Measurements from ENCODE around the gene ARL5C. TPM values are rescaled to one million over a fixed set of nuclear protein-coding genes. Genes with fewer than 3 reads are reported as not detected.

Gene ARL5C
- total RNA-seq, 1 experiment from 2014 or later = not detected

GRCh38 chr17:39175695-39176093, 9.7 kb upstream of the ARL5C start:
- peaks cover 46% of the 10 kb centered on the region for H3K4me1 ChIP-seq (ENCODE audit: low read length)
- H3K9me3 ChIP-seq (ENCODE audit: low read length) = no peaks in the 10 kb centered on the region
- peaks cover 10% of the 10 kb centered on the region; the same call in 1 of the 2 replicates for H3K36me3 ChIP-seq (ENCODE audit: insufficient read depth, low read length)
- no peaks in the 10 kb centered on the region for H3K79me2 ChIP-seq (ENCODE audit: low read length)
- H3K4me3 ChIP-seq (ENCODE audit: low read length) = no peak overlapping the region; the same call in 1 of the 2 replicates
- no peak overlapping the region for H2AFZ ChIP-seq (ENCODE audit: low read length)
- H3K4me2 ChIP-seq (ENCODE audit: low read depth, low read length, poor library complexity, severe bottlenecking) = peak overlapping the region; percentile 50
- peak overlapping the region; percentile 80 for H3K27ac ChIP-seq (ENCODE audit: low read length)
- peaks cover 9% of the 10 kb centered on the region; the same call in 1 of the 2 replicates for H4K20me1 ChIP-seq (ENCODE audit: insufficient read depth, low read depth, low read length)
- peak overlapping the region; percentile 32 for H3K9ac ChIP-seq (ENCODE audit: low read length)
- peak; percentile 75 for DNase-seq
- no peaks in the 10 kb centered on the region for H3K9me2 ChIP-seq (replicated peaks; ENCODE audit: insufficient read depth, low read length)
- no peaks in the 10 kb centered on the region for H3K27me3 ChIP-seq (ENCODE audit: low read length)

GRCh38 chr17:39174920-39175694, 9.1 kb upstream of the ARL5C start:
- DNase-seq = peak; percentile 93
- no peak overlapping the region for H3K4me3 ChIP-seq (ENCODE audit: low read length)
- H3K4me2 ChIP-seq (ENCODE audit: low read depth, low read length, poor library complexity, severe bottlenecking) = peak overlapping the region; percentile 50
- no peaks in the 10 kb centered on the region for H3K79me2 ChIP-seq (ENCODE audit: low read length)
- H3K27ac ChIP-seq (ENCODE audit: low read length) = peak overlapping the region; percentile 80
- H3K36me3 ChIP-seq (ENCODE audit: insufficient read depth, low read length) = peaks cover 10% of the 10 kb centered on the region; the same call in 1 of the 2 replicates
- H4K20me1 ChIP-seq (ENCODE audit: insufficient read depth, low read depth, low read length) = peaks cover 9% of the 10 kb centered on the region; the same call in 1 of the 2 replicates
- peak overlapping the region; percentile 32 for H3K9ac ChIP-seq (ENCODE audit: low read length)
- H2AFZ ChIP-seq (ENCODE audit: low read length) = no peak overlapping the region
- no peaks in the 10 kb centered on the region for H3K9me3 ChIP-seq (ENCODE audit: low read length)
- peaks cover 46% of the 10 kb centered on the region for H3K4me1 ChIP-seq (ENCODE audit: low read length)
- no peaks in the 10 kb centered on the region for H3K27me3 ChIP-seq (ENCODE audit: low read length)
- no peaks in the 10 kb centered on the region for H3K9me2 ChIP-seq (replicated peaks; ENCODE audit: insufficient read depth, low read length)

- H3K79me2 ChIP-seq (ENCODE audit: low read length) = no peaks in the 10 kb centered on the region
- no peak overlapping the region for H3K27ac ChIP-seq (ENCODE audit: low read length)
- H3K4me2 ChIP-seq (ENCODE audit: low read depth, low read length, poor library complexity, severe bottlenecking) = peak overlapping the region; percentile 15
- no peaks in the 10 kb centered on the region for H3K27me3 ChIP-seq (ENCODE audit: low read length)
- peaks cover 46% of the 10 kb centered on the region for H3K4me1 ChIP-seq (ENCODE audit: low read length)
- DNase-seq = peak; percentile 43
- H3K9me3 ChIP-seq (ENCODE audit: low read length) = no peaks in the 10 kb centered on the region
- peaks cover 10% of the 10 kb centered on the region; the same call in 1 of the 2 replicates for H3K36me3 ChIP-seq (ENCODE audit: insufficient read depth, low read length)
- no peaks in the 10 kb centered on the region for H3K9me2 ChIP-seq (replicated peaks; ENCODE audit: insufficient read depth, low read length)
- H3K9ac ChIP-seq (ENCODE audit: low read length) = no peak overlapping the region
- H2AFZ ChIP-seq (ENCODE audit: low read length) = no peak overlapping the region
- H4K20me1 ChIP-seq (ENCODE audit: insufficient read depth, low read depth, low read length) = peaks cover 9% of the 10 kb centered on the region; the same call in 1 of the 2 replicates
- no peak overlapping the region for H3K4me3 ChIP-seq (ENCODE audit: low read length)
These were observed 7.7 kb upstream of the ARL5C start for GRCh38 chr17:39173526-39174274.

- Histone ChIP-seq H3K9me2 (replicated peaks; ENCODE audit: insufficient read depth, low read length) (no peaks in the 10 kb centered on the region), H3K79me2 (ENCODE audit: low read length) (no peaks in the 10 kb centered on the region), H3K27me3 (ENCODE audit: low read length) (no peaks in the 10 kb centered on the region), H3K9ac (ENCODE audit: low read length) (no peak overlapping the region), H3K4me2 (ENCODE audit: low read depth, low read length, poor library complexity, severe bottlenecking) (no peak overlapping the region), H3K4me3 (ENCODE audit: low read length) (no peak overlapping the region), H3K36me3 (ENCODE audit: insufficient read depth, low read length) (peaks cover 9% of the 10 kb centered on the region; the same call in 1 of the 2 replicates), H3K4me1 (ENCODE audit: low read length) (peaks cover 46% of the 10 kb centered on the region), H3K9me3 (ENCODE audit: low read length) (no peaks in the 10 kb centered on the region), H3K27ac (ENCODE audit: low read length) (no peak overlapping the region), H4K20me1 (ENCODE audit: insufficient read depth, low read depth, low read length) (peaks cover 9% of the 10 kb centered on the region; the same call in 1 of the 2 replicates), H2AFZ (ENCODE audit: low read length) (no peak overlapping the region)
- DNase-seq = no peak
These were observed 7.1 kb upstream of the ARL5C start for GRCh38 chr17:39173080-39173479.

- no peak overlapping the region for H3K4me3 ChIP-seq (ENCODE audit: low read length)
- H3K4me2 ChIP-seq (ENCODE audit: low read depth, low read length, poor library complexity, severe bottlenecking) = no peak overlapping the region
- peaks cover 38% of the 10 kb centered on the region for H3K4me1 ChIP-seq (ENCODE audit: low read length)
These were observed 6.0 kb upstream of the ARL5C start for GRCh38 chr17:39171933-39172332.

DNA sequence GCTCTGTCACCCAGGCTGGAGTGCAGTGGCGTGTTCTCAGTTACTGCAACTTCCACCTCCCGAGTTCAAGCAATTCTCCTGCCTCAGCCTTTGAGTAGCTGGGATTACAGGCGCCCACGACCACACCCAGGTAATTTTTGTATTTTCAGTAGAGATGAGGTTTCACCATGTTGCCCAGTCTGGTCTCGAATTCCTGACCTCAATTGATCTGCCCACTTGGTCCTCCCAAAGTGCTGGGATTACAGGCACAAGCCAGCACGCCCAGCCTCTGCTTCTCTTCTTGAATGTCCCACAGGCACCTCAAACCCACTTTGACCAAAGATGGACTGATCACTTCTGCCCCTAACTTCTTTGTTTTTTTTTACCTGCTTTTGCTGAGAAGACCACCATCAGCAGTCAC, 4.6 kb upstream of the ARL5C start:
- H3K4me2 ChIP-seq (ENCODE audit: low read depth, low read length, poor library complexity, severe bottlenecking) = no peak overlapping the region

More at GRCh38 chr17:39171933-39172332, 6.0 kb upstream of the ARL5C start:
- H4K20me1 ChIP-seq (ENCODE audit: insufficient read depth, low read depth, low read length) = peaks cover 9% of the 10 kb centered on the region; the same call in 1 of the 2 replicates
- H3K27ac ChIP-seq (ENCODE audit: low read length) = no peak overlapping the region
- no peak overlapping the region for H3K9ac ChIP-seq (ENCODE audit: low read length)
- H2AFZ ChIP-seq (ENCODE audit: low read length) = no peak overlapping the region
- H3K9me3 ChIP-seq (ENCODE audit: low read length) = no peaks in the 10 kb centered on the region
- no peaks in the 10 kb centered on the region for H3K27me3 ChIP-seq (ENCODE audit: low read length)
- no peaks in the 10 kb centered on the region for H3K9me2 ChIP-seq (replicated peaks; ENCODE audit: insufficient read depth, low read length)
- H3K79me2 ChIP-seq (ENCODE audit: low read length) = no peaks in the 10 kb centered on the region
- DNase-seq = no peak
- no peaks in the 10 kb centered on the region; the same call in 1 of the 2 replicates for H3K36me3 ChIP-seq (ENCODE audit: insufficient read depth, low read length)

GRCh38 chr17:39170109-39170508, 4.1 kb upstream of the ARL5C start:
- Histone ChIP-seq H3K4me1 (ENCODE audit: low read length) (peaks cover 20% of the 10 kb centered on the region), H3K27me3 (ENCODE audit: low read length) (no peaks in the 10 kb centered on the region), H3K27ac (ENCODE audit: low read length) (no peak overlapping the region), H4K20me1 (ENCODE audit: insufficient read depth, low read depth, low read length) (0 out of 2 replicates have a peak, but pooled peaks cover 5% of the 10 kb centered on the region), H3K79me2 (ENCODE audit: low read length) (no peaks in the 10 kb centered on the region), H3K4me2 (ENCODE audit: low read depth, low read length, poor library complexity, severe bottlenecking) (no peak overlapping the region), H3K9me2 (replicated peaks; ENCODE audit: insufficient read depth, low read length) (no peaks in the 10 kb centered on the region), H2AFZ (ENCODE audit: low read length) (no peak overlapping the region), H3K9ac (ENCODE audit: low read length) (no peak overlapping the region), H3K36me3 (ENCODE audit: insufficient read depth, low read length) (no peaks in the 10 kb centered on the region; the same call in 1 of the 2 replicates), H3K4me3 (ENCODE audit: low read length) (no peak overlapping the region), H3K9me3 (ENCODE audit: low read length) (no peaks in the 10 kb centered on the region)
- DNase-seq = no peak

More for the DNA sequence above, 4.6 kb upstream of the ARL5C start:
- Histone ChIP-seq H3K4me3 (ENCODE audit: low read length) (no peak overlapping the region), H3K79me2 (ENCODE audit: low read length) (no peaks in the 10 kb centered on the region), H3K27me3 (ENCODE audit: low read length) (no peaks in the 10 kb centered on the region), H3K9ac (ENCODE audit: low read length) (no peak overlapping the region), H3K9me2 (replicated peaks; ENCODE audit: insufficient read depth, low read length) (no peaks in the 10 kb centered on the region), H2AFZ (ENCODE audit: low read length) (no peak overlapping the region), H3K36me3 (ENCODE audit: insufficient read depth, low read length) (no peaks in the 10 kb centered on the region; the same call in 1 of the 2 replicates), H3K4me1 (ENCODE audit: low read length) (peaks cover 24% of the 10 kb centered on the region), H4K20me1 (ENCODE audit: insufficient read depth, low read depth, low read length) (0 out of 2 replicates have a peak, but pooled peaks cover 5% of the 10 kb centered on the region), H3K9me3 (ENCODE audit: low read length) (no peaks in the 10 kb centered on the region), H3K27ac (ENCODE audit: low read length) (no peak overlapping the region)
- no peak for DNase-seq

- Histone ChIP-seq H4K20me1 (ENCODE audit: insufficient read depth, low read depth, low read length) (0 out of 2 replicates have a peak, but pooled peaks cover 3% of the 10 kb centered on the region), H3K4me3 (ENCODE audit: low read length) (no peak overlapping the region), H3K79me2 (ENCODE audit: low read length) (no peaks in the 10 kb centered on the region), H3K9me2 (replicated peaks; ENCODE audit: insufficient read depth, low read length) (no peaks in the 10 kb centered on the region), H3K9me3 (ENCODE audit: low read length) (no peaks in the 10 kb centered on the region), H3K27me3 (ENCODE audit: low read length) (no peaks in the 10 kb centered on the region), H3K4me1 (ENCODE audit: low read length) (peaks cover 15% of the 10 kb centered on the region), H3K4me2 (ENCODE audit: low read depth, low read length, poor library complexity, severe bottlenecking) (no peak overlapping the region), H3K27ac (ENCODE audit: low read length) (no peak overlapping the region), H3K9ac (ENCODE audit: low read length) (no peak overlapping the region), H2AFZ (ENCODE audit: low read length) (no peak overlapping the region), H3K36me3 (ENCODE audit: insufficient read depth, low read length) (no peaks in the 10 kb centered on the region)
- DNase-seq = no peak
These were observed 3.6 kb upstream of the ARL5C start for GRCh38 chr17:39169518-39169917.
